UCSD-AML1 (cell line): Measurements from ENCODE around the gene PRR36.

Source experiments
- DNase-seq: peaks from one replicate; lab custom pipeline; 2025; ENCODE audit not compliant: unreplicated experiment; lab: John Stamatoyannopoulos, UW

PRR36 gene

GRCh38 chr19:7873304-7874075, 700 bp downstream of the PRR36 start:
- no peak for DNase-seq

- DNase-seq: no peak
Measured at GRCh38 chr19:7872306-7873204, 1.6 kb downstream of the PRR36 start.

DNA sequence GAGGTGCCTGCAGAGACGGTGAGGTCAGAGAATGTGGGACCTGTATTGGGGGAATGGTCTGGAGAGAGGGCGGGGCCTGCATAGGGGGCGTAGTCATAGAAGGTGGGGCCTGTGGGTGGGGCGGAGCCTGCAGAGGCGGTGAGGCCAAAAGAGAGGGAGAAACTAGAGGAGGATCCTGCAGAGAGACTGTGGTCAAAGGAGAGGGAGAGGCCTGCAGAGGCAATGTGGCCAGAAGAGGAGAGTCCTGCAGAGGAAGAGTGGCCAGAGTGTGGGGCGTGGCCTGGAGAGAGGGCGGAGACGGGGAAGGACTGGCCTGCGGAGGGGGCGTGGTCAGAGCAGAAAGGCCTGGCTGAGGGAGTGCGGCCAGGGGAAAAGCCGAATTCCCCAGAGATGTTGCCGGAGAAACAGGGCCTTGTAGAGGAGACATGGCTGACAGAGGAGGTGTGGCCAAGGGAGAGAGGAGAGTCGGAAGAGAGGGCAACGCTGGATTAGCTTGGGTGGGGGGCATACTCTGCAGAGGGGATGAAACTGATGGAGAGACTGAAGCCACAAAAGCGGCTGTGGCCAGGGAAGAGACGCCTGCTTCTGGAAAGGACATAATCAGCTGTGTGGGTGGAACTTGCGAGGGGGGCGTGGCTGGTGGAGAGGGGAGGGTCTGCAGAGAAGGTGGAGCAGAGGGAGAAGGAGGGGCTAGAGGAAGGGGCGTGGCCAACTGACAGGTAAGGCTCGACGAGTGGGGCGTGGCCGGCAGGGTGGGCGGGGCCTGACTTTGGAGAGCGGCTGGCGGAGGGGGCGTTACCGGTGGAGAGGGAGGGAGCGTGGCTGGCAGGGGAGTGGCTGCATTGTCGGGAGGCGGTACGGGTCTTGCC, 2.5 kb downstream of the PRR36 start:
- peak; percentile 97 for DNase-seq

DNA sequence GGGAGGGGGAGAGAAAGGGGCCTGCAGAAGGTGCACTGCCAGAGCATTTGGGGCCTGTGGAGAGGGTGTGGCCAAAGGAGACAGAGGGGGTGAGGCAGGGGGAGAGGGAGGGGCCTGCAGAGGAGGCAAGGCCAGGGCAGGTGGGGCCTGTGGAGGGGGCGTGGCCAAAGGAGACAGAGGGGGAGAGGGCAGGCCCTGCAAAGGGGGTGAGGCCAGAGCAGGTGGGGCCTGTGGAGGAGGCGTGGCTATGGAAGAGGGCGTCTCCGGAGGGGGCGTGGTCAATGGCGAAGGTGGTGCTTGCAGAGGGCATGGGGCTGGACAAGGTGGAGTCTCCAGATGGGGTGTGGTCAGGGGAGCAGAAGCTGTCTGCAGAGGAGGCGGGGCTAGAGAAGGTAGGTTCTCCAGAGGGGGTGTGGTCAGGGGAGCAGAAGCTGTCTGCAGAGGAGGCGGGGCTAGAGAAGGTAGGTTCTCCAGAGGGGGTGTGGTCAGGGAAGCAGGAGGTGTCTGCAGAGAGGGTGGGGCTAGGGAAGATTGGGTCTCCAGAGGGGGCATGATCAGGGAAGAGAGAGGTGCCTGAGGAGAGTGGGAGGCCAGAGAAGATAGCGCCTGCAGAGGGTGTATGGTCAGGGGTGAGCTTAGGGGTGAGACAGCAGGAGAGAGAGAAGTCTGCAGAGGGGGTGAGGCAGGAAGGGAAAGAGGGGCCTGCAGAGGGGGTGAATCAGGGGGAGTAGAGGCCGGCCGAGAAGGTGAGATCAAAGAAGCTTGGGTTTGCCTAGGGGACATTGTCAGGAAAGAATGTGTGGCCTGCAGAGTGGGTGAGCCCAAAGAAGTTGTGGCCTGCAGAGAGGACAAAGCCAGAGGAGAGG, 3.4 kb downstream of the PRR36 start:
- DNase-seq: peak; percentile 92

DNA sequence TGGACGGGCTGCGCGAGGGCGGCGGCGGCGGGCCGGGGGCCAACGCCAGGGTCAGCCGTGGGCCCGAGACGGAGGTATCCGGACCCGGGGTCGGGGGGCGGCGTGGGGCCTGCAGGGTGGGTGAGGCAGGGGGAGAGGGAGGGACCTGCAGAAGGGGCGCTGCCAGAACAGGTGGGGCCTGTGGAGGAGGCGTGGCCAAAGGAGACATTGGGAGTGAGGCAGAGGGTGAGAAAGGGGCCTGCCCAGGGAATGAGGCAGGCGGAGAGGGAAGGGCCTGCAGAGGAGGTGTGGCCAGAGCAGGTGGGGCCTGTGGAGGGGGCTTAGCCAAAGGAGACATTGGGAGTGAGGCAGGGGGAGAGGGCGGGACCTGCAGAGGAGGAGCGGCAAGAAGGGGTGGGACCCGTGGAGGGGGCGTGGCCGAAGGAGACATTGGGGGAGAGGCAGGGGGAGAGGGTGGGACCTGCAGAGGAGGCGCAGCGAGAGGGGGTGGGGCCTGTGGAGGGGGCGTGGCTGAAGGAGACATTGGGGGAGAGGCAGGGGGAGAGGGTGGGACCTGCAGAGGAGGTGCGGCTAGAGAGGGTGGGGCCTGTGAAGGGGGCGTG, 4.2 kb downstream of the PRR36 start:
- DNase-seq: peak; percentile 91

- peak; percentile 84 for DNase-seq
Measured at GRCh38 chr19:7869453-7869909, 4.7 kb downstream of the PRR36 start.

DNA sequence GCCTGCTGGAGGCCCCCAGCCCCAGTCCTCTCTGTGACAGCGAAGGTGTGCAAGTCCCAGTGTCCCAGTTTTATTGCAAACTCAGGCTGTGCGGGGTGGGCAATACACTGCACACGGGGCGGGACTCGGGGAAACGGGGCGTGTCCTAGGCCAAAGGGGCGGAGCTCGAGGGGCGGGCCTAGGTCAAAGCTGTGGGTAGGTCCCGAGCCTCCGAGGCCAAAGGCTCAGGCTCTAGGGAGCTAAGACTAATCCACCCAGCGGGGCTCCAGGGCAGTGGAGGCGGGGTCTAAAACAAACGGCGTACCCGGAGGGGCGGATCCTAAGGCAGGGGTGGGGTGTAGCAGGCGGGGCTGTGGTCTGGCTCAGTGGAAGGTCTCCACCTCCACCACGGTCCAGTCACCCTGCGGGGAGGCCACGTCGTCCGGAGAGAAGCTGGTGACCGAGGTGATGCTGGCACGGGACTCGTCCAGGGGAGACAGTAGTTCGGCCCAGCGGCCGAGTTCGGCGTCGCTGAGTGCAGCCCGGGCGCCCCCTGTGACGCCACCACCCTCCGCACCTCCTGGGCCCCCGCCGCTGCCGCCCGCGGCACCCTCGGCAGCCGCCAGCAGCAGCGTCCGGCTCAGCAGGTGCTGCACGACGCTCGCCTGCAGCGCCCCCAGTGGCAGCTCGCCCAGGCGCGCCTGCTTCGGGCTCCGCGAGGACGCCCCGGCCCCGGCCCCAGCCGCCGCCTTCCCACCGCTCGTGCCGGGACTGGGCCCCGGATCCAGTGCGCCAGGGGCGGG, 5.3 kb downstream of the PRR36 start:
- peak; percentile 89 for DNase-seq

- no peak for DNase-seq
Measured at GRCh38 chr19:7868326-7868670, 5.9 kb downstream of the PRR36 start.

- DNase-seq: no peak
Measured at GRCh38 chr19:7867092-7867844, 6.9 kb downstream of the PRR36 start.

DNA sequence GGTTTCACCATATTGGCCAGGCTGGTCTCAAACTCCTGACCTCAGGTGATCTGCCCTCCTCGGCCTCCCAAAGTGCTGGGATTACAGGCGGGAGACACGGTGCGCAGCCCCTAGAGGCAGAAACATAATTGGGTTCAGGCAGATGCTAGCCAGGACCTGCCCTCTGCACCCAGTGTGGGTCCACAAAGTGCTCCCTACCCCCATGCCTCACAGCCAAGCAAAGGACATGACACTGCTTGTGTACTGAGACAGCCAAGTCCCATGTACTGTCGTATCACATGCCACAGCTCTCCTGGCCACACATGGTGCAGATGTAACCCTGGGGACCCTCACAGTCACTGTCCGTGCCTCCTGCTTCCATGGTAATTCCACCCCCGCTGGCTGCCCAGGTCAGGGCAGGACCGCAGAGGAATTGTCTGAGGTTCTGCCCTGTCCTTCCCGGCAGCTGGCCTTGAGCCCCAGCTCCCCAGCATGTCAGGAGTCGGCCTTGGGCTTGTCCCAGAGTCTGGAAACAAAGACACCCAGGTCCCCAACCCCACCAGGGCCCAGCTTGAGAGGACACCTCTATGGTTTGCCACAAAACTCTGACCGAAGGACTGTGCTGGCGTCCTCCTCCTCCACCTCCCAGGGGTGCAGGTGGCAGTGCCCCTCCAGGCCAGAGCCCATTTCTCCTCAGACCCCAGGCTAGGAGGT, 7.6 kb downstream of the PRR36 start:
- no peak for DNase-seq

DNA sequence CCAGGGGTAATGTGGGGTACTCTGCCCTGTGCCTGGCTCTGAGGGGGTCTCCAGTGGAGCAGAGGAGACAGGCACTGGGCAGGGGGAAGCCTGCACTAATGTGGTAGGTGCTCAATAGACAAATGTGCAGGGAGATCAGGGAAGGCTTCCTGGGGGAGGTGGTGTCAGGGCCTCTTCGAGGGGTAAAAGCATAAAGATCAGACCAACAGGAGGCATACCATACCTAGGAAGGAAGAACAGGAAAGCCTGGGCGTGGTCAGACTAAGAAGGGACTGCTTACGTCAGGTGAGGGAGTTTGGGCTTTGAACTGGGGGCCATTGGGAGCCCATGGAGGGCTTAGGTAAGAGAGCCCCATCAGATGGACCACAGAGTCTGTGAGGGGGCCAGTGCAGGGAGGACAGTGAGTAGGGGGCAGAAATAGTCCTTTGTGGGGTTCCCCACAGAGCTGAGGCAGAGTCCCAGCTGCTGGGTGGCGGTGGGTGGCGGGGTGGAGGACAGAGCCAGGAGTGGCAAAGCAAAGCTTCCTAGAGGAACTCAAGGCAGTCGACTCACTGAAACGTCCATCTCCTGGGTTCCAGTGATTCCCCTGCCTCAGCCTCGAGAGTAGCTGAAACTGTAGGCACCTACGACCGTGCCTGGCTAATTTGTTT, 8.8 kb downstream of the PRR36 start:
- DNase-seq: no peak

DNA sequence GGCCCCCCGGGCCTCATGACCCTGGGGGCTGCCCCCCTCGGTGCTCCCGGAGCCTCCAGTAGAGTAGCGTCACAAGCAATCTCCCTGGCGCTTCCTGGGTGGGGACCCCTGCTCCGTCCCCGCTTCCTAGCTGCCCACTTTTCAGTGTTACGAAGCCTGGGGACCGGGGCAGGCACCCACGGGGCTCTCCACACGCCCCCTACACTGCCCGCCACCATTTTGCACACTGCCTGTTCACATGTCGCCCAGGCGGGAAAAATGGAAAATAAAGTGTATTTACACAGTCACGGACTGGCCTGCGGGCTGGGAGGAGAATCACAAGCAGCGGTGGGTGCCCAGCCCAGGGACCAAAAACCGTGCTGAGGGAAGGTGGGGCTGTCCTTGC, 9.5 kb downstream of the PRR36 start:
- no peak for DNase-seq

DNA sequence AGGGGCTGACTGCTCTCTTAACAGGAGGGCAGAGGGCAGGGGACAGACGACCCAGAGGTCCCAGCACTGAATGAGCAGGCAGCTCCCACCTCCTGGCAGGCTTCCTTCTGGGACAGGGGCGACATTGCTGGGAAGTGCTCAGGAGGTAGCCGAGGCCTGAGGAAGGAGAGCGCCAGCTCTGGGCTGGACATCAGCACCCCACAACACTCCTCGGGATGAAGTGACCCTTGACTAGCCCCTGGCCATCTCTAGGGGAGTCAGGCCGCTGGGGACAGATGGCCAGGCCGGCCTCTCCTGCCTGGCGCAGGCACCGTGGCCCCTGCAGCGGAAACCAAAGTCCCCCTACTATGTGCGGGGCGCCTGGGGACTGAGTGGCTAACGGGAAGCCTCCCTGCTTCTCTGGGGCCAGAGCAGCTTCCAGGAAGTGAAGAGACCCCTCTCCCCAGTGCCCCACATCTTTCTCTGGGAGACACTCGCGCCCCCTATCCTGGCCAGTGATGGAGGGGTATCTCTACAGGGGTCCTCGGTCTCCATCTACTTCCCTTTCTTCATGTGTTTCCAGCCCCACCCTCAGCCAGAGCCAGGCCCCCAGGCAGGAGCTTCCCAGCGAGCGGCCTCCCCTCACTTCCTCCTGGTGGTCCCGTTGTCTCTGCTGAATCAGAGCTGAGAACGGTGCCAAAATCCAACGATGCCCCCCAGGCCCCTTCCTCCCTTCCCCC, 10.1 kb downstream of the PRR36 start:
- DNase-seq: no peak

DNA sequence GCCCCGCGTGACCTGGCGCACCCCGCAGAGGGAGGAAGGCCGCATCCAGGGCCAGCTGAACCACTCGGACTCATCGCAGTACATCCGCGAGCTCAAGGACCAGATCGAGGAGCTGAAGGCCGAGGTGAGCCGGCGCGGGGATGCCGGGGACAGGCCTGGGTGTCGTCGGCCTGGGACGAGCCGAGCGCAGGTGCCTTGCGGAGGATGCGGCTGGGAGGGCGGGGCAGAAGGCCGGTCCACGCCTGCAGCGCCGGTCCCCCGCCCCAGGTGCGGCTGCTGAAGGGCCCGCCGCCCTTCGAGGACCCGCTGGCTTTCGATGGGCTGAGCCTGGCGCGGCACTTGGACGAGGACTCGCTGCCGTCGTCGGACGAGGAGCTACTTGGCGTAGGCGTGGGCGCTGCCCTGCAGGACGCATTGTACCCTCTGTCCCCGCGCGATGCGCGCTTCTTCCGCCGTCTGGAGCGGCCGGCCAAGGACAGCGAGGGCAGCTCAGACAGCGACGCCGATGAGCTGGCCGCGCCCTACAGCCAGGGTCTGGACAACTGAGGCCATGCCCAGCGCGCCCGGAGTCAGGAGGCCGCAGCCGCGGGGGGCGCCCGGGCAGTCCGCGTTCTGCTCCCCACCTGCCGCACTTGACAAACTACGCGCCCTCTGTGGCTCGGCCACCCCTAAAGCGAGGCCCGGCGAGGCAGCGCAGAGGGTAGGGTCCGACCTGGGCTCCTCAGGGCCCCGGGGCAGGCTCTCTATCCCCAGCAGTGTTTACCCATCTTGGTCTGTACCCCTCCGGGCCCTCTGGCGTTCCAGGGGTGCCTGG, 10.8 kb downstream of the PRR36 start:
- no peak for DNase-seq

DNA sequence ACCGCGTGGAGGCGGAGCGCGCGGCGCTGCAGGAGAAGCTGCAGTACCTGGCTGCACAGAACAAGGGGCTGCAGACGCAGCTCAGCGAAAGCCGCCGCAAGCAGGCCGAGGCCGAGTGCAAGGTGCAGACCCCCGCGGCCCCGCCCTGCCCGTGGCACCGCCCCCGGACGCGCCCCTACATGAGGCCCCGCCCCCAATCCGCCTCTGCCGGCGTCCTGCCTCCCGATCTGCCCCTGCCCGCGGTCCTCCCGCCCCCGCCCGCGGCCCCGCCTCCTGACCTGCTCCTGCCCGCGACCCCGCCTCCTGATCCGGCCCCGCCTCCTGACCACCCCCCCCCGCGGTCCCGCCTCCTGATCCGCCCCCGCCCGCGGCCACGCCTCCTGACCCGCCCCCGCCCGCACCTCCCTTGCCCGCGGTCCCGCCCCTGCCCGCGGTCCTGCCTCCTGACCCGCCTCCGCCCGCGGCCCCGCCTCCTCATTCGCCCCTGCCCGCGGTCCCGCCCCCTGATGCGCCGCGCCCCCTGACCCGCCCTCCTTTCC, 11.7 kb downstream of the PRR36 start:
- DNase-seq: no peak
